ENCODE measurements around the gene SNRNP200. TPM values are rescaled to one million over a fixed set of nuclear protein-coding genes. Genes with fewer than 3 reads are reported as not detected.
A peak's percentile ranks its signal among the peaks of the same experiment; 100 is the strongest.

SNRNP200 gene
- total RNA-seq, 1 experiment from 2014 or later, result 115 TPM

DNA sequence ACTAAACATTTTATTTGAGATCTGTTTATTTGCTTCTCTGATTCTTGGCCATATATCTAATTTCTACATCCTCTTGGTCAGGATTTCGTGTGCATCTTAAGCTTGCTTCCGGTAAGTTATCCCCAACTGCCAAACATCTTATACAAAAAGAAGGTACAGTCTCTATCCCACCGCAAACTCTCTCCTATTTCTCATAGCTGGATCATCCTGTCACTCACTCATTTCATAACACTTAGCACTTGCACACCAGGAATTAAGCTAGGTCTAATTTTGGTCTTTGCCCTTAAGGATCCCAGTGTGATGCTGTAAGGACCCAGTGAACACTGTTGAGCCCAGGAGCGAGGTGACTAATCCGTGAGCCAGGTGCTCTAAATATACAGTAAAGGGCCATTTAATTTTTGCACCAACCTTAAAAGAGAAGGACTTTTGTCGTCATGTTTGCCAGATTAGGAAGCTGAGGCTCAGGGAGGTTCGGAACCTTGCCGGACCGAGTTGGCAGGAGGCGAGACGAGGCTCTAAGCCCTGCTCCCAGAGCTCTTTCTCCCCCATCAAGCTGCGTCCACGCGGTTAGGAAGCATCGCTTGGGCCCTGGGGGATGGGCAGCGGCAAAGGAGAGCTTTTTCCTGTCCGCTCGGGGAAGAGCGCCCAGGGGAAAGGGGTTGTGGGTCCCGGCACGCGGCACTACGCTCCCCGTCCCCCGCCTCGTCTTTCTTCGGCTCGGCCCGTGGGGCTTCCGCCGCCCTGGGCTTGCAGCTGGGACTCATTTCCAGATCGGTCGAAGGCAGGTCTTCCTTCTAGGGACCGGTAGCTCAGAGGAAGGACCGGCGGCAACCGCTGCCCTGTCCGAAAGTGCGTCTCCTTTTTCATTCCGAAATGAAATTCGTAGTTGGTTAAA lies 15.6 kb upstream of the SNRNP200 start:
- H3K27me3 Mint-ChIP-seq (ENCODE audit: insufficient read depth, unreplicated experiment), result peaks cover 70% of the 10 kb centered on the region
- ChIA-PET POLR2A (interaction anchor here (0.5 to 3.0 kb wide), 10 partner anchors 9 to 328 kb away, joined by 3 to 21 read pairs (median 4); partner anchors contain the start of genes NCAPH and SNRNP200), CTCF (interaction anchor here (1.1 to 1.9 kb wide), 2 partner anchors 10 to 15 kb away, joined by 3 to 5 read pairs; no protein-coding TSS in a partner anchor)
- peaks cover 10% of the 10 kb centered on the region for H3K4me1 Mint-ChIP-seq (ENCODE audit: insufficient read depth, unreplicated experiment)
- BruUV-seq (replicated peaks), result no TSS peak
- no peaks in the 10 kb centered on the region for H3K9me3 Mint-ChIP-seq (ENCODE audit: unreplicated experiment)
- no peaks in the 10 kb centered on the region for H3K36me3 Mint-ChIP-seq (ENCODE audit: insufficient read depth, unreplicated experiment)
- H3K4me3 Mint-ChIP-seq (ENCODE audit: unreplicated experiment), result peak overlapping the region; percentile 70
- intact Hi-C loops (cut with micrococcal nuclease), result no loop called here
- no peak for DNase-seq (ENCODE audit: unreplicated experiment)
- TF ChIP-seq, protein P1, sequence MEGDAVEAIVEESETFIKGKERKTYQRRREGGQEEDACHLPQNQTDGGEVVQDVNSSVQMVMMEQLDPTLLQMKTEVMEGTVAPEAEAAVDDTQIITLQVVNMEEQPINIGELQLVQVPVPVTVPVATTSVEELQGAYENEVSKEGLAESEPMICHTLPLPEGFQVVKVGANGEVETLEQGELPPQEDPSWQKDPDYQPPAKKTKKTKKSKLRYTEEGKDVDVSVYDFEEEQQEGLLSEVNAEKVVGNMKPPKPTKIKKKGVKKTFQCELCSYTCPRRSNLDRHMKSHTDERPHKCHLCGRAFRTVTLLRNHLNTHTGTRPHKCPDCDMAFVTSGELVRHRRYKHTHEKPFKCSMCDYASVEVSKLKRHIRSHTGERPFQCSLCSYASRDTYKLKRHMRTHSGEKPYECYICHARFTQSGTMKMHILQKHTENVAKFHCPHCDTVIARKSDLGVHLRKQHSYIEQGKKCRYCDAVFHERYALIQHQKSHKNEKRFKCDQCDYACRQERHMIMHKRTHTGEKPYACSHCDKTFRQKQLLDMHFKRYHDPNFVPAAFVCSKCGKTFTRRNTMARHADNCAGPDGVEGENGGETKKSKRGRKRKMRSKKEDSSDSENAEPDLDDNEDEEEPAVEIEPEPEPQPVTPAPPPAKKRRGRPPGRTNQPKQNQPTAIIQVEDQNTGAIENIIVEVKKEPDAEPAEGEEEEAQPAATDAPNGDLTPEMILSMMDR (IDR thresholded peaks at IDR 0.05; ENCODE audit: unreplicated experiment), result no peak
- H3K27ac Mint-ChIP-seq (ENCODE audit: low read depth, unreplicated experiment), result no peak overlapping the region

DNA sequence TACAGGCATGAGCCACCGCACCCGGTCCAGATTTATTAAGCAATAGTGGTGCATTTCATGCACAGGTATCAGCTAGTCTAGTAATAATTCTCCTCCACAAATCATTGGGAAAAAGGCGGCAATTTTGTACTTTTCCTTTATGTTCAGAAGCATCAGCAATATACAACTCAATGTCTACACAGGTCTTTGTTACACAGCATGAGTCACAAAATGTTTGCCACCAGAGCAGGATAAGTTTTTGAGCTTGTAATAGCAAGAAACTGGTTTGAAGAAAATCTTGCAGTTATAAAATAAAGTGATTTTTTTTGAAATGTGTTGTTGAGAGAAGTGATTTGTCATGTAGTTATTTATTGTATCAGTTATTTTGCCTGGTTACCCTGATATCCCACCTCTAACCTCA lies 15.0 kb upstream of the SNRNP200 start:
- intact Hi-C loops (cut with micrococcal nuclease), result no loop called here
- no TSS peak for BruUV-seq (replicated peaks)
- Mint-ChIP-seq H3K27ac (ENCODE audit: low read depth, unreplicated experiment) (no peak overlapping the region), H3K36me3 (ENCODE audit: insufficient read depth, unreplicated experiment) (no peaks in the 10 kb centered on the region), H3K4me3 (ENCODE audit: unreplicated experiment) (no peak overlapping the region), H3K27me3 (ENCODE audit: insufficient read depth, unreplicated experiment) (peaks cover 63% of the 10 kb centered on the region), H3K4me1 (ENCODE audit: insufficient read depth, unreplicated experiment) (peaks cover 10% of the 10 kb centered on the region), H3K9me3 (ENCODE audit: unreplicated experiment) (no peaks in the 10 kb centered on the region)
- TF ChIP-seq, protein P1 (IDR thresholded peaks at IDR 0.05; ENCODE audit: unreplicated experiment), result no peak
- ChIA-PET POLR2A (interaction anchor here (0.6 to 3.0 kb wide), 7 partner anchors 9 to 112 kb away, joined by 3 to 21 read pairs (median 4); partner anchors contain the start of genes NCAPH, SNRNP200 and STARD7), CTCF (interaction anchor here (1.1 to 1.9 kb wide), 2 partner anchors 9 to 15 kb away, joined by 3 to 5 read pairs; no protein-coding TSS in a partner anchor)
- no peak for DNase-seq (ENCODE audit: unreplicated experiment)

DNA sequence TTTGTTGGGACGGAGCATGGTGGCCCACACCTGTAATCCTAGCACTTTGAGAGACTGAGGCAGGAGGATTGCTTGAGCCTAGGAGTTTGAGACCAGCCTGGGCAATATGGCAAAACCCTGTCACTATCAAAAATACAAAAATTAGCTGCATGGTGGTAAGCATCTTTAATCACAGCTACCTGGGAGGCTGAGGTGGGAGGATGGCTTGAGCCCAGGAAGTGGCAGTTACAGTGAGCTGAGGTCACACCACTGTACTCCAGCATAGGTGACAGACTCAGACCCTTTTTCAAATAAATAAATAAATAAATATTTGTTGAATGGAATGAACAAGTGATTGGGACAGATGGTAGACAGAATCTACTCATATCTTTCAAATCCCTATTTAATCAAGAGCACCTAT lies 14.1 kb upstream of the SNRNP200 start:
- intact Hi-C loops (cut with micrococcal nuclease), result no loop called here
- no peak for DNase-seq (ENCODE audit: unreplicated experiment)
- Mint-ChIP-seq H3K36me3 (ENCODE audit: insufficient read depth, unreplicated experiment) (no peaks in the 10 kb centered on the region), H3K27ac (ENCODE audit: low read depth, unreplicated experiment) (no peak overlapping the region), H3K4me3 (ENCODE audit: unreplicated experiment) (no peak overlapping the region), H3K4me1 (ENCODE audit: insufficient read depth, unreplicated experiment) (peaks cover 10% of the 10 kb centered on the region), H3K9me3 (ENCODE audit: unreplicated experiment) (no peaks in the 10 kb centered on the region), H3K27me3 (ENCODE audit: insufficient read depth, unreplicated experiment) (peaks cover 54% of the 10 kb centered on the region)
- ChIA-PET POLR2A (interaction anchor here (0.7 to 3.0 kb wide), 2 partner anchors 11 to 13 kb away, joined by 3 to 21 read pairs; no protein-coding TSS in a partner anchor), CTCF (interaction anchor here (1.9 kb wide), 1 partner anchor 8 kb away, joined by 5 read pairs; no protein-coding TSS in a partner anchor)
- TF ChIP-seq, protein P1 (IDR thresholded peaks at IDR 0.05; ENCODE audit: unreplicated experiment), result no peak
- BruUV-seq (replicated peaks), result no TSS peak

DNA sequence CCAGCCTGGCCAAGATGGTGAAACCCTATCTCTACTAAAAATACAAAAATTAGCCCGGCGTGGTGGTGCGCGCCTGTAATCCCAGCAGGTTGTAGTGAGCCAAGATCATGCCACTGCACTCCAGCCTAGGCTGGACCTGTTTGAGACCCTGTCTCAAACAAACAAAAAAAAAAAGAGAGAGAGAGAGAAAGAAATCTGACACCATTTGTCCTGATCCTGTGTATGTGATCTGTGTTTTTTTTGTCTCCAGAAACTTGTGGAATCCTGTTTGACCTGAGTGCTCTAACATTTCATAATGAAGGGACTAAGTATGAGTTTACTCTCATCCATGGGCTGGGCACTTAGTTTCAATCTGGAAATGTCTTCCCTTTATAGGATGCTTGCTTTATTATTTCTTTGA lies 13.4 kb upstream of the SNRNP200 start:
- CTCF ChIA-PET, result no interaction called here
- H3K9me3 Mint-ChIP-seq (ENCODE audit: unreplicated experiment), result no peaks in the 10 kb centered on the region
- no peaks in the 10 kb centered on the region for H3K36me3 Mint-ChIP-seq (ENCODE audit: insufficient read depth, unreplicated experiment)
- intact Hi-C loops (cut with micrococcal nuclease), result no loop called here
- TF ChIP-seq, protein P1 (IDR thresholded peaks at IDR 0.05; ENCODE audit: unreplicated experiment), result no peak
- no peak for DNase-seq (ENCODE audit: unreplicated experiment)
- BruUV-seq (replicated peaks), result no TSS peak
- POLR2A ChIA-PET, result interaction anchor here (0.7 kb wide), 1 partner anchor 13 kb away, joined by 3 read pairs; no protein-coding TSS in a partner anchor
- no peak overlapping the region for H3K4me3 Mint-ChIP-seq (ENCODE audit: unreplicated experiment)
- no peak overlapping the region for H3K27ac Mint-ChIP-seq (ENCODE audit: low read depth, unreplicated experiment)
- H3K27me3 Mint-ChIP-seq (ENCODE audit: insufficient read depth, unreplicated experiment), result peaks cover 50% of the 10 kb centered on the region
- H3K4me1 Mint-ChIP-seq (ENCODE audit: insufficient read depth, unreplicated experiment), result peaks cover 10% of the 10 kb centered on the region
